GM19468 (cell line): ENCODE measurements around the gene MAMDC2.
"Not testable (repeated sequence)": the region's sequence is repeated elsewhere in the genome, so short reads cannot be mapped to it uniquely, and the experiment has no call there.

Experiments
- ATAC-seq: cut with Tn5 transposase; IDR thresholded peaks from one replicate; pipeline ENCODE4 v1.9.1; 2021; ENCODE audit warnings: mild to moderate bottlenecking, moderate library complexity, moderate number of reproducible peaks; ENCODE audit not compliant: unreplicated experiment; ENCODE audit errors: extremely low read depth

The MAMDC2 gene

GRCh38 chr9:70168521-70168920 is 124.9 kb downstream of the MAMDC2 start:
- no peak for ATAC-seq

- no peak for ATAC-seq
These were observed 125.6 kb downstream of the MAMDC2 start for GRCh38 chr9:70169222-70169621.

GRCh38 chr9:70170151-70170790 is 126.6 kb downstream of the MAMDC2 start:
- no peak for ATAC-seq

DNA sequence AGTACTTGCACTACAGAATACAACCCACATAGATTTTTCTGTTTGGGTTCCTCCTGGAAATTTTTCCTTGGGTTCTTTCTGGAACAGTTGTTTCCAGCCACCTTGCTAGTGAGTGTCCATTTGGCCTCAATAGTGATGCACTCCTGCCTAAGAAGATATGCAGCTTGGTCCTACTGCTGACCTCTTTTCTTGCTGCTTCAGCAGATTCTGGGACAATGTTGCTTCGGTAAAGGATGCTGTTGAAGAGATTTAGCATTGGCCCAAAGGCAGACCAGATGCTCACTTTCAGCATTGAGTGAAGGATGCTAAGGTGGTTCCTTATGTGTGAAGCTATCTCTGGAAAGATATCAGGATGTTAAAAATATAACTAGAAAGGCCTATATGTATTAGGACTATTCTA is 128.9 kb downstream of the MAMDC2 start:
- ATAC-seq: no peak

DNA sequence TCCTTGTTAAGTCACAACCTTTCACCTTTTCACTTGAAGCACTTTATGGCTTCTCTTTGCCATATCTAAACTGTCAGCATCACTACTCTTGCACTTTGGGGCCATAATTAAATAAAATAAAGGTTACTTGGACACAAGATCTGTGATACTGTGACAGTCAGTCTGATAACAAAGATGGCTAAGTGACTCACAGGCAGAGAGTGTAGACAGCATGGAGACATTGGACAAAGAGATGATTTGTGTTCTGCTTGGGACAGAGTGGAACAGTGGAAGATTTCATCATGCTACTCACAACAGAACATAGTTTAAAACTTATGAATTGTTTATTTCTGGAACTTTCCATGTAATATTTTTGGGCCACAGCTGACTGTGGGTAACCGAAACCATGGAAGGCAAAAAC is 133.5 kb downstream of the MAMDC2 start:
- ATAC-seq: no peak

DNA sequence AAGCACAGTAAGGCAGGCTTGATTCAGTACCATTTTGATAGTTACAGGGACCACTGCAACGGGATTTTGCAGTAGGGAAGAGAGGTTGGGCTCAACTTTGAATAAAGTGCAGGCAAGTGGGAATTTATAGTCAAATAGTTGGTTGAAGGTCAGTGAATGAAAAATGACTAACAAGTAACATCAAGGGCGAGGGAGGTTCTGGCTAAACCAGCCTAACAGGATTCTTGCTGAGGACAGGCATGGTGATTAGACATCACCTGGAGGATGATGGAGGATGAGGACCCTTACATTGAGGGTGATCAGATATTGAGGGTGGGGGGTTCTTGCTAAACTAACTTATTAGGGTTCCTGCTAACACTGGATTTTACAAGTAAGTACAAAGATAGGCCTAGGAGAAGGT is 149.1 kb downstream of the MAMDC2 start:
- ATAC-seq: no peak

DNA sequence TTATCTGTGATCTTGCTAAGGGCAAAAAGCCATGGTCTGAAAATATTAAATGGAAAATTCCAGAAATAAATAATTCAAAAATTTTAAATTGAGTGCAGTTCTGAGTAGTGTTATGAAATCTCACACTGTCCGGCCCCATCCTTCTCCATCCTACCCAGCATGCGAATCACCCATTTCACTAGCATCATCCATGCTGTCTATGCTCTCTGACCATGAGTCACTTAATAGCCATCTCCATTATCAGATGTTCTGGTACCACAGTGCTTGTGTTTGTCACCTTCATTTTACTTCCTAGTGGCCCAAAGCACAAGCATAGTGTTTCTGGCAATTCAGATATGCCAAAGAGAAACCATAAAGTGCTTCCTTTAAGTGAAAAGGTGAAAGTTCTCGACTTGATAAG is 151.8 kb downstream of the MAMDC2 start:
- ATAC-seq: no peak

GRCh38 chr9:70197216-70198044 is 153.8 kb downstream of the MAMDC2 start:
- no peak for ATAC-seq

GRCh38 chr9:70204743-70205142 is 161.1 kb downstream of the MAMDC2 start:
- ATAC-seq: not testable (repeated sequence)

GRCh38 chr9:70205366-70206020 is 161.8 kb downstream of the MAMDC2 start:
- no peak for ATAC-seq

DNA sequence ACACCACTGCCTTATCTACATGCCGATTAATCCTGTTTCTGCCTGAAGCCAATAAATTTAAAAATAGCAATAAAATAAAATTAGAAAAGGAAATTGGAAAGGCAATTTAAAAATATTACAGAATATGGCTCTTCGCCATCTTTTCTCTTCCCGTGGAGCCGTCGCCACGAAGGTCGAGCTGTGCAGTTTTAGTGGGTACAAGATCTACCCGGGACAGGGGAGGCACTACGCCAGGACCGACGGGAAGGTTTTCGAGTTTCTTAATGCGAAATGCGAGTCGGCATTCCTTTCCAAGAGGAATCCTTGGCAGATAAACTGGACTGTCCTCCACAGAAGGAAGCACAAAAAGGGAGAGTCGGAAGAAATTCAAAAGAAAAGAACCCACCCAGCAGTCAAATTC is 173.4 kb downstream of the MAMDC2 start:
- ATAC-seq: no peak

DNA sequence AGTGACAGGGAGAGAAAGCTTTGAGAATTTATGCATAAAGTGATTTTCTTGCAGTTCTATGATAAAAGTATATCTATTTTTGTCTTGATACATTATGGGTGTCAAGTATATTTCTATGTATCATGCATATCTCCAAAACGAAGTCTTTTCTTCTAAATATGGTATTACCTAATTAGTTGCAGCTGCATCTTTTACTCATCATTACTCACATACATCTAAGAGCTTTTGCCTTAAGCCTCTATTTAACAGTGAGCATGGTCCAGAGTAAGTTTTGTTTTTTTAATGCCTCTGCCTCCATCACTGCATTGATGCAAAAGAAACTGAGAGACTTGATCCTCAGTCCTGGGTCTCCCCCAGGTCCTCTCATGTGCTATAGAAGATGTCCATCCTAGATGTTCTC is 175.1 kb downstream of the MAMDC2 start:
- no peak for ATAC-seq

- no peak for ATAC-seq
These were observed 176.6 kb downstream of the MAMDC2 start for GRCh38 chr9:70220216-70220615.

GRCh38 chr9:70222354-70222753 is 178.7 kb downstream of the MAMDC2 start:
- ATAC-seq: no peak

DNA sequence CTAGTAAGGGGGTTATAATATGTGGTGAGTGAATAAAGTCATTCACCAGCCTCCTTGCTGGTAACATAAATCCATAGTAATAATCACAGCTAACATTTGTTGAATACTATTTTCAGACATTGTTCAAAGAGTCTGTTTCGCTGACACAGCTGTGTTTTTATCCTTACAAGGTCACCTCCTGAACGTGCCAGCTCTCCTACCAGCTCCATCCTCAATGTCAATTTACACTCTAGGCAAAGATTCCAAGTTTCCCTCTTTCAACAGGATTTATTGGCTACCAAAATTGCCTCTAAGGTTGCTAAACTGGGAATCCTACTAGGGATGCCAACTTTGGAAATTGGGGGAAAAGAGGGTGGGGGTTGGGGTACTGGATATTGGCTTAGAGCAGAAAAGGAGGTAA is 184.5 kb downstream of the MAMDC2 start:
- ATAC-seq: no peak

DNA sequence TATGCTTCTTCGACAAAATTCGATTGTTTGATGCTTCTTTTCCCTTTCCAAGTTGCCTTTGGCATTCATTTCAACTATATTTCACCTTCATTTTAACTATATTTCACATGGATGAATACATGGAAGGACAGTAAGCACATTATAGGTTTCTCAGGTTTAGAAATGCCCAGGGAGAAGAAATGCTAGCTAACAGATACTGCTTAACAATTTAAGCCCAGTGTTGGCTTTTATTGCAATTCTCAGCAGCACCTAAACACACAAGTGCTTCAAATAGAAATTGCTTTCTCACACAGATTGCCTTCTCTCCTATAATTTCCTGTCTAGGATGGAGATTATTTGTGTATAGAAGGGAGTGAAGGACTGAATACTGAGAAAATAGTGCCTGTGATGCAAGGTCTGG is 185.0 kb downstream of the MAMDC2 start:
- ATAC-seq: no peak

DNA sequence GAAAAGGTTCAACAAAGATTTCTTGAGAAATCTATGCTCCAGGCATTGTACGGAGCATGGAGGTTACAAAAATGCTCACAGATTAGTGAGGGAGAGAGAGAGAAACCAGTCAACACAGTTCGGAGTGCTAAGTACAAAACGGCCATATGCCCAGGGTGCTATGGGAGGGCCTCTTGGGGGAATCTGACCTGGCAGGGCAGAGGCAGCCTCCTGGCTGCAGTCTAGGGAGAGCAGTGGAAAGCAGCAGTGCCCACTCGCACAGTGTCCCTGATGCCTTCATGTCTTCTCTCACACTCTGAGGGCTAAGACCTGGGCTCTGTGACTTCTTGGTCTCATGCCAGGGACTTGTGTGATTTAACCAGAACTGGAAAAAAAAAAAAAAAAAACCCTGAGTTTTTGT is 185.4 kb downstream of the MAMDC2 start:
- ATAC-seq: no peak

DNA sequence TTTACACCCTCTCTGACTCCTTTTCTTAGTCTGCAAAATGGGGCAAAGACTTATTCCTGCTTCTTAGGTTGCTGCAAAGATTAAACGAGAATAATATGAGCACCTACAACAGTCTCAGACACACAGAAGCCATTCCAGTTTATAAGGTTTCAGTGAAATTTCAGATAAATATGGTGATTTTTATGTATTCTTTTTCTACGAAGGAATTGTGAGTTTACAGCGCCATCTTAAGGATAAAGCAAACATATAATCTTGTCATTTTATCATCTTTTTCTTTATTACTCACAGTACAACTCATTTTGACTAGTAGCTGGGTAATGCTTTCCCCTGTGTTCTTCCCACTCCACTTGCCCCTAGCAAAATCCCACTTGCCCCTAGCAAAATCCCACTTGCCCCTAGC is 185.9 kb downstream of the MAMDC2 start:
- no peak for ATAC-seq

DNA sequence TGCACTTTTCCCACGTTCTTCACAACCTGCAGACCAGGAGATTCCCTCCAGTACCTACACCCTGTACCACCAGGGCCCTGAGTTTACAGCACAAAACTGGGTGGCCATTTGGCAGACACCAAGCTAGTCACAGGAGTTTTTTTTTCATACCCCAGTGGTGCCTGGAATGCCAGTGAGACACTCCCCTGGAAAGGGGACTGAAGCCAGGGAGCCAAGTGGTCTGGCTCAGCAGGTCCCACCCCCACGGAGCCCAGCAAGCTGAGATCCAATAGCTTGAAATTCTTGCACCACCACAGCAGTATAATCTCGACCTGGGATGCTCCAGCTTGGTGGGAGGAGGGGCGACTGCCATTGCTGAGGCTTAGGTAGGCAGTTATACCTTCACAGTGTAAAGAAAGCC is 188.8 kb downstream of the MAMDC2 start:
- ATAC-seq: no peak

DNA sequence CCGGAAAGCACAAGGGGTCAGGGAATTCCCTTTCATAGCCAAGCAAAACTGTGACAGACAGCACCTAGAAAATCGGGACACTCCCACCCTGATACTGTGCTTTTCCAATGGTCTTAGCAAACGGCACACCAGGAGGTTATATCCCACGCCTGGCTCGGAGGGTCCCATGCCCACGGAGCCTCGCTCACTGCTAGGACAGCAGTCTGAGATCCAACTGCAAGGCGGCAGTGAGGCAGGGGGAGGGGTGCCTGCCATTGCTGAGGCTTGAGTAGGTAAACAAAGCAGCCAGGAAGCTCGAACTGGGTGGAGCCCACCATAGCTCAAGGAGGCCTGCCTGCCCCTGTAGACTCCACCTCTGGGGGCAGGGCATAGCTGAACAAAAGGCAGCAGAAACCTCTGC is 190.6 kb downstream of the MAMDC2 start:
- not testable (repeated sequence) for ATAC-seq

DNA sequence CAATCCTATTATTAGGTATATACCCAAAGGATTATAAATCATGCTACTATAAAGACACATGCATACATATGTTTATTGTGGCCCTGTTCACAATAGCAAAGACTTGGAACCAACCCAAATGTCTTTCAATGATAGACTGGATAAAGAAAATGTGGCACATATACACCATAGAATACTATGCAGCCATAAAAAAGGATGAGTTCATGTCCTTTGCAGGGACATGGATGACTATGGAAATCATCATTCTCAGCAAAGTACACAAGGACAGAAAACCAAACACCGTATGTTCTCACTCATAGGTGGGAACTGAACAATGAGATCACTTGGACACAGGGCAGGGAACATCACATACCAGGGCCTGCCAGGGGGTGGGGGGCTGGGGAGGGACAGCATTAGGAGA is 202.3 kb downstream of the MAMDC2 start:
- ATAC-seq: not testable (repeated sequence)
